HepG2 (cell line): ENCODE measurements around the gene RER1. TPM values are rescaled to one million over a fixed set of nuclear protein-coding genes. Genes with fewer than 3 reads are reported as not detected.

ENCODE experiments used
- AHR ChIP-seq: IDR thresholded peaks from 2 replicates; pipeline ENCODE4 v1.6.1; 2018; ENCODE audit warnings: missing genetic modification reagents, missing compliant biosample characterization
- ASH2L ChIP-seq: fragments of 300-600, 200-600 bp; sonication (generic); IDR thresholded peaks from 2 replicates; pipeline ENCODE4 v1.7.0; 2017; ENCODE audit warnings: low read depth, mild to moderate bottlenecking, moderate library complexity, mixed read lengths, low read length; ENCODE audit not compliant: insufficient read length
- CBFB ChIP-seq: sonication (generic); formaldehyde crosslinking; IDR thresholded peaks from 2 replicates; pipeline ENCODE4 v1.4.0; 2020; ENCODE audit warnings: missing genetic modification reagents
- CBX1 ChIP-seq: IDR thresholded peaks from one replicate; pipeline ENCODE4 v1.6.1; 2016; ENCODE audit warnings: antibody characterized with exemption, low read depth
- HDAC6 ChIP-seq: fragments of 200-600 bp; sonication (generic); IDR thresholded peaks from 2 replicates; pipeline ENCODE4 v1.7.0; 2017; ENCODE audit warnings: mild to moderate bottlenecking, antibody characterized with exemption, low read length, low read depth
- IKZF4 ChIP-seq: sonication (generic); formaldehyde crosslinking; IDR thresholded peaks from 2 replicates; pipeline ENCODE4 v1.5.1; 2020; ENCODE audit warnings: borderline replicate concordance, mild to moderate bottlenecking, low read depth, missing genetic modification reagents; ENCODE audit errors: not compliant biosample characterization
- KAT2B ChIP-seq: fragments of 150-350 bp; IDR thresholded peaks from 2 replicates; pipeline ENCODE4 v1.6.1; 2014; ENCODE audit warnings: low read depth, low read length, borderline replicate concordance
- PAWR ChIP-seq: sonication (generic); formaldehyde crosslinking; IDR thresholded peaks from 2 replicates; pipeline ENCODE4 v1.4.0; 2020; ENCODE audit warnings: missing genetic modification reagents, mild to moderate bottlenecking, borderline replicate concordance
- POLR2AphosphoS2 ChIP-seq: IDR thresholded peaks from 2 replicates; pipeline ENCODE4 v1.6.1; 2011; ENCODE audit warnings: low read depth, low read length, improper control_type of control experiment
- SPEN ChIP-seq: sonication (generic); formaldehyde crosslinking; IDR thresholded peaks from 2 replicates; pipeline ENCODE4 v1.5.1; 2020; ENCODE audit warnings: low read depth, mild to moderate bottlenecking, missing genetic modification reagents
- TBP ChIP-seq: sonication (generic); formaldehyde crosslinking; IDR thresholded peaks from 2 replicates; pipeline ENCODE4 v1.5.0; 2020; ENCODE audit warnings: missing genetic modification reagents
- TEAD3 ChIP-seq: optimal IDR thresholded peaks from 2 replicates; pipeline ENCODE3; 2016; ENCODE audit warnings: borderline replicate concordance
- TOPORS ChIP-seq: sonication (generic); formaldehyde crosslinking; IDR thresholded peaks from 2 replicates; pipeline ENCODE4 v1.8.0; 2023; ENCODE audit warnings: mild to moderate bottlenecking, missing genetic modification reagents
- ZFP36L2 ChIP-seq: sonication (generic); formaldehyde crosslinking; IDR thresholded peaks from 2 replicates; pipeline ENCODE4 v1.4.0; 2020; ENCODE audit warnings: missing genetic modification reagents
- ZFY ChIP-seq: sonication (generic); formaldehyde crosslinking; IDR thresholded peaks from 2 replicates; pipeline ENCODE4 v1.4.0; 2020; ENCODE audit warnings: missing genetic modification reagents
- ZNF761 ChIP-seq: sonication (generic); formaldehyde crosslinking; conservative IDR thresholded peaks from 2 replicates; pipeline ENCODE4 v1.4.0; 2020; ENCODE audit warnings: mild to moderate bottlenecking, missing genetic modification reagents
- polyA plus RNA-seq, 8 experiments: library from polyadenylated mRNA; depleted of rRNA in 3 of 8; stranded (reverse) in 7 of 8; unstranded in 1 of 8; fragments of >200 nt; fragmentation: Illumina TruSeq in 4 of 8; extraction: Trizol in 4 of 8; gene quantifications; 2 replicates each; pipeline versions ENCODE4 v1.2.1 to v1.2.3, GENCODE V29; 2011 to 2016; ENCODE audit warnings: low read depth in 4 of 8, missing spikeins in 1 of 8, mixed read lengths in 1 of 8; ENCODE audit not compliant: insufficient read depth in 1 of 8
- total RNA-seq, 5 experiments: library from RNA; depleted of rRNA; stranded (reverse); fragments of >200 nt; fragmentation: Illumina TruSeq; extraction: Trizol; gene quantifications; 2 replicates each; pipeline ENCODE4 v1.2.3, GENCODE V29; 2016; ENCODE audit warnings: low read depth in 1 of 5
- TF ChIP-seq, protein P1 (sequence below): sonication (generic); formaldehyde crosslinking; IDR thresholded peaks from 2 replicates; pipeline ENCODE4 v1.8.0; 2022; ENCODE audit warnings: missing genetic modification reagents, low read depth, mild to moderate bottlenecking, borderline replicate concordance
- TF ChIP-seq, protein P2 (sequence below): sonication (generic); formaldehyde crosslinking; IDR thresholded peaks from 2 replicates; pipeline ENCODE4 v1.4.0; 2020; ENCODE audit warnings: missing genetic modification reagents; ENCODE audit errors: not compliant biosample characterization
- TF ChIP-seq, protein P3 (sequence below), 2 experiments: IDR thresholded peaks; 2 replicates each; pipeline ENCODE4 v1.6.1; 2011 to 2012; ENCODE audit warnings: low read length in 2 of 2, borderline replicate concordance in 1 of 2, low read depth in 1 of 2, mild to moderate bottlenecking in 1 of 2, moderate library complexity in 1 of 2
- TF ChIP-seq, protein P4 (sequence below): sonication (generic); formaldehyde crosslinking; IDR thresholded peaks from 2 replicates; pipeline ENCODE4 v1.5.0; 2020; ENCODE audit warnings: mild to moderate bottlenecking, low read depth, missing genetic modification reagents, borderline replicate concordance
- TF ChIP-seq, protein P5 (sequence below): sonication (generic); formaldehyde crosslinking; IDR thresholded peaks from 2 replicates; pipeline ENCODE4 v1.4.0; 2020; ENCODE audit warnings: missing genetic modification reagents
- TF ChIP-seq, protein P6 (sequence below): sonication (generic); formaldehyde crosslinking; conservative IDR thresholded peaks from 2 replicates; pipeline ENCODE4 v1.8.1; 2023; ENCODE audit warnings: missing genetic modification reagents

The RER1 gene
- total and polyA plus RNA-seq, 2 of the 13 experiments (the other 11 are each of a cell fraction or from before 2014, with no cell fraction given) = 128 to 164 TPM

DNA sequence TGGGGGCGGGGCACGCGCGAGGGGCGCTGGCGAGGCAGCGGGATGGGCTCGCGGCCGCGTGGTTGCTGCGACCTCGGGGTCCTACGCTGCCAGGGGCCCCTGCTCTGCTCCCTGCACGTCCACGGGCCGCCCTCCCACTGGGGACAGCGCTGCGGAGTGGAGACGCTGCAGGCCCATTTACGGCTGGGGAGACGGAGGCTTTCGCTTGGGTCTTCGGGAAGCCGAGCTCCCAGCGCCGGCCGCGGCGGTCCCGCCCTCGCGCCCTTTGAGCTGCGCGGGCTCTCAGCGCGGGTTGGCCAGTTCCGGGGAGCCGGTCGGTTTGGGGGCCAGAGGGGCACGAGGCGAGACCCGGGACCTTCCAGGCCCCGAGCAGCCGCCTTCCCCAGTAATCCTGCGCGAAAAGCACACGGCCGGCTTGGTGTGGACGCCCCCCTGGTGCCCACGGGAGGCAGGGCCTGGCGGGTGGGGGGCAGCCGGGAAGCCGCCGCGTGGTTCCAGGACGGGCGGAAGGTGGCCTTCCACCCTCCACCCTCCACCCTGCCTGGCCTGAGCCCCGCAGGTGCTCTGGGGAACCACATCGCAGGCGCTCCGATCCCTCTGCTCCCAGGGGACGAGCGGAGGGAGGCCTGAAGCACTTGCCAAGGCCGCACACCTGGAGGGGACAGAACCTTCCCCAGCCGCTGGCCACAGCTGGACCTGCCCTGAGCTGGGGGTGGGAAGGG is 21.3 kb downstream of the RER1 start (continued):
- TF ChIP-seq TOPORS (CRISPR knock-in tag) = no peak
- peak; percentile 38; the same call in 1 of the 2 replicates for TF ChIP-seq ZNF761
- TF ChIP-seq, protein P1, sequence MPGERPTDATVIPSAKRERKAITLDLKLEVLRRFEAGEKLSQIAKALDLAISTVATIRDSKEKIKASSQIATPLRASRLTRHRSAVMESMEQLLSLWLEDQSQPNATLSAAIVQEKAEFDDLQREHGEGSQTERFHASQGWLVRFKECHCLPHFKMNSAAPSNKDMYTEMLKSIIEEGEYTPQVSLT = no peak
- no peak for TF ChIP-seq KAT2B
- TF ChIP-seq CBFB = peak; percentile 49; the same call in 1 of the 2 replicates
- peak; percentile 85 for TF ChIP-seq ASH2L
- TF ChIP-seq, protein P2, sequence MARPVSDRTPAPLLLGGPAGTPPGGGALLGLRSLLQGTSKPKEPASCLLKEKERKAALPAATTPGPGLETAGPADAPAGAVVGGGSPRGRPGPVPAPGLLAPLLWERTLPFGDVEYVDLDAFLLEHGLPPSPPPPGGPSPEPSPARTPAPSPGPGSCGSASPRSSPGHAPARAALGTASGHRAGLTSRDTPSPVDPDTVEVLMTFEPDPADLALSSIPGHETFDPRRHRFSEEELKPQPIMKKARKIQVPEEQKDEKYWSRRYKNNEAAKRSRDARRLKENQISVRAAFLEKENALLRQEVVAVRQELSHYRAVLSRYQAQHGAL (CRISPR knock-in tag) = peak; percentile 34
- TF ChIP-seq POLR2AphosphoS2 = no peak
- TF ChIP-seq HDAC6 = no peak
- TF ChIP-seq IKZF4 = peak; percentile 65
- TF ChIP-seq AHR = no peak
- peak; percentile 13; the same call in 1 of the 2 replicates for TF ChIP-seq SPEN (CRISPR knock-in tag)
- TF ChIP-seq, protein P3, sequence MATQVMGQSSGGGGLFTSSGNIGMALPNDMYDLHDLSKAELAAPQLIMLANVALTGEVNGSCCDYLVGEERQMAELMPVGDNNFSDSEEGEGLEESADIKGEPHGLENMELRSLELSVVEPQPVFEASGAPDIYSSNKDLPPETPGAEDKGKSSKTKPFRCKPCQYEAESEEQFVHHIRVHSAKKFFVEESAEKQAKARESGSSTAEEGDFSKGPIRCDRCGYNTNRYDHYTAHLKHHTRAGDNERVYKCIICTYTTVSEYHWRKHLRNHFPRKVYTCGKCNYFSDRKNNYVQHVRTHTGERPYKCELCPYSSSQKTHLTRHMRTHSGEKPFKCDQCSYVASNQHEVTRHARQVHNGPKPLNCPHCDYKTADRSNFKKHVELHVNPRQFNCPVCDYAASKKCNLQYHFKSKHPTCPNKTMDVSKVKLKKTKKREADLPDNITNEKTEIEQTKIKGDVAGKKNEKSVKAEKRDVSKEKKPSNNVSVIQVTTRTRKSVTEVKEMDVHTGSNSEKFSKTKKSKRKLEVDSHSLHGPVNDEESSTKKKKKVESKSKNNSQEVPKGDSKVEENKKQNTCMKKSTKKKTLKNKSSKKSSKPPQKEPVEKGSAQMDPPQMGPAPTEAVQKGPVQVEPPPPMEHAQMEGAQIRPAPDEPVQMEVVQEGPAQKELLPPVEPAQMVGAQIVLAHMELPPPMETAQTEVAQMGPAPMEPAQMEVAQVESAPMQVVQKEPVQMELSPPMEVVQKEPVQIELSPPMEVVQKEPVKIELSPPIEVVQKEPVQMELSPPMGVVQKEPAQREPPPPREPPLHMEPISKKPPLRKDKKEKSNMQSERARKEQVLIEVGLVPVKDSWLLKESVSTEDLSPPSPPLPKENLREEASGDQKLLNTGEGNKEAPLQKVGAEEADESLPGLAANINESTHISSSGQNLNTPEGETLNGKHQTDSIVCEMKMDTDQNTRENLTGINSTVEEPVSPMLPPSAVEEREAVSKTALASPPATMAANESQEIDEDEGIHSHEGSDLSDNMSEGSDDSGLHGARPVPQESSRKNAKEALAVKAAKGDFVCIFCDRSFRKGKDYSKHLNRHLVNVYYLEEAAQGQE (IDR thresholded peaks at IDR 0.05; ENCODE audit: borderline replicate concordance in 1 of 2, low read depth in 1 of 2, low read length in 2 of 2) = no peak; a peak in 1 of 4 replicates
- no peak for TF ChIP-seq ZFP36L2 (CRISPR knock-in tag)
- TF ChIP-seq PAWR (CRISPR knock-in tag) = no peak
- TF ChIP-seq, protein P4, sequence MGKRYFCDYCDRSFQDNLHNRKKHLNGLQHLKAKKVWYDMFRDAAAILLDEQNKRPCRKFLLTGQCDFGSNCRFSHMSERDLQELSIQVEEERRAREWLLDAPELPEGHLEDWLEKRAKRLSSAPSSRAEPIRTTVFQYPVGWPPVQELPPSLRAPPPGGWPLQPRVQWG (CRISPR knock-in tag) = no peak
- TF ChIP-seq TEAD3 (CRISPR knock-in tag) = peak; percentile 2
- TF ChIP-seq, protein P5, sequence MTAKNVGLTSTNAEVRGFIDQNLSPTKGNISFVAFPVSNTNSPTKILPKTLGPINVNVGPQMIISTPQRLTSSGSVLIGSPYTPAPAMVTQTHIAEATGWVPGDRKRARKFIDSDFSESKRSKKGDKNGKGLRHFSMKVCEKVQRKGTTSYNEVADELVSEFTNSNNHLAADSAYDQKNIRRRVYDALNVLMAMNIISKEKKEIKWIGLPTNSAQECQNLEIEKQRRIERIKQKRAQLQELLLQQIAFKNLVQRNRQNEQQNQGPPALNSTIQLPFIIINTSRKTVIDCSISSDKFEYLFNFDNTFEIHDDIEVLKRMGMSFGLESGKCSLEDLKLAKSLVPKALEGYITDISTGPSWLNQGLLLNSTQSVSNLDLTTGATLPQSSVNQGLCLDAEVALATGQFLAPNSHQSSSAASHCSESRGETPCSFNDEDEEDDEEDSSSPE (CRISPR knock-in tag) = peak; percentile 83
- TF ChIP-seq CBX1 = peak; percentile 35
- peak; percentile 74 for TF ChIP-seq ZFY (CRISPR knock-in tag)
- TF ChIP-seq, protein P6, sequence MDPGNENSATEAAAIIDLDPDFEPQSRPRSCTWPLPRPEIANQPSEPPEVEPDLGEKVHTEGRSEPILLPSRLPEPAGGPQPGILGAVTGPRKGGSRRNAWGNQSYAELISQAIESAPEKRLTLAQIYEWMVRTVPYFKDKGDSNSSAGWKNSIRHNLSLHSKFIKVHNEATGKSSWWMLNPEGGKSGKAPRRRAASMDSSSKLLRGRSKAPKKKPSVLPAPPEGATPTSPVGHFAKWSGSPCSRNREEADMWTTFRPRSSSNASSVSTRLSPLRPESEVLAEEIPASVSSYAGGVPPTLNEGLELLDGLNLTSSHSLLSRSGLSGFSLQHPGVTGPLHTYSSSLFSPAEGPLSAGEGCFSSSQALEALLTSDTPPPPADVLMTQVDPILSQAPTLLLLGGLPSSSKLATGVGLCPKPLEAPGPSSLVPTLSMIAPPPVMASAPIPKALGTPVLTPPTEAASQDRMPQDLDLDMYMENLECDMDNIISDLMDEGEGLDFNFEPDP (CRISPR knock-in tag) = no peak
- no peak for TF ChIP-seq TBP (CRISPR knock-in tag)
